HG03520 (cell line): ENCODE results near the gene GNA14.
"Not testable (repeated sequence)": the region's sequence is repeated elsewhere in the genome, so short reads cannot be mapped to it uniquely, and the experiment has no call there.

Source experiments
- ATAC-seq: cut with Tn5 transposase; IDR thresholded peaks from one replicate; pipeline ENCODE4 v1.9.1; 2021; ENCODE audit warnings: mild to moderate bottlenecking, moderate library complexity; ENCODE audit not compliant: unreplicated experiment

Gene GNA14

GRCh38 chr9:77648234-77649108 lies at the start of gene GNA14:
GNA14 (minus strand) TSS chr9:77648322; CDS start chr9:77647793, 529 bp downstream.
- ATAC-seq, result no peak

- ATAC-seq, result no peak
Observed at GRCh38 chr9:77697238-77697984, 49.3 kb upstream of the GNA14 start.

- ATAC-seq, result not testable (repeated sequence)
Observed at GRCh38 chr9:77690723-77691122, 42.6 kb upstream of the GNA14 start.

- ATAC-seq, result not testable (repeated sequence)
Observed at GRCh38 chr9:77690119-77690518, 42.0 kb upstream of the GNA14 start.

- not testable (repeated sequence) for ATAC-seq
Observed at GRCh38 chr9:77687737-77688136, 39.6 kb upstream of the GNA14 start.

GRCh38 chr9:77680581-77680980 lies 32.5 kb upstream of the GNA14 start:
- no peak for ATAC-seq

GRCh38 chr9:77679661-77680368 lies 31.7 kb upstream of the GNA14 start:
- ATAC-seq, result no peak

GRCh38 chr9:77679088-77679487 lies 31.0 kb upstream of the GNA14 start:
- ATAC-seq, result no peak

- no peak for ATAC-seq
Observed at GRCh38 chr9:77677957-77678535, 29.9 kb upstream of the GNA14 start.

- no peak for ATAC-seq
Observed at GRCh38 chr9:77677397-77677796, 29.3 kb upstream of the GNA14 start.

GRCh38 chr9:77673941-77674791 lies 26.0 kb upstream of the GNA14 start:
- no peak for ATAC-seq

- ATAC-seq, result no peak
Observed at GRCh38 chr9:77672183-77672582, 24.1 kb upstream of the GNA14 start.

- no peak for ATAC-seq
Observed at GRCh38 chr9:77667151-77667550, 19.0 kb upstream of the GNA14 start.

- no peak for ATAC-seq
Observed at GRCh38 chr9:77663754-77664153, 15.6 kb upstream of the GNA14 start.

- no peak for ATAC-seq
Observed at GRCh38 chr9:77661566-77662085, 13.5 kb upstream of the GNA14 start.

- ATAC-seq, result no peak
Observed at GRCh38 chr9:77659926-77660325, 11.8 kb upstream of the GNA14 start.

GRCh38 chr9:77651203-77651602 lies 3.1 kb upstream of the GNA14 start:
- ATAC-seq, result no peak

GRCh38 chr9:77649109-77649812 lies 1.1 kb upstream of the GNA14 start:
- ATAC-seq, result no peak
